Activated naive CD8-positive, alpha-beta T cell treated with anti-CD3 and anti-CD28 coated beads for 36 hours (primary cell): ENCODE measurements around the gene AVP. TPM values are rescaled to one million over a fixed set of nuclear protein-coding genes. Genes with fewer than 3 reads are reported as not detected.

Experiments
- DNase-seq: peaks from one replicate; pipeline ENCODE4 v3.0.0; 2021
- H3K27ac Mint-ChIP-seq: one replicate; pipeline ENCODE4 v1.8.0; 2022; ENCODE audit warnings: mild to moderate bottlenecking, moderate library complexity, mixed read lengths
- H3K27me3 Mint-ChIP-seq: one replicate; pipeline ENCODE4 v1.8.0; 2022; ENCODE audit warnings: mild to moderate bottlenecking, mixed read lengths
- H3K36me3 Mint-ChIP-seq: one replicate; pipeline ENCODE4 v1.8.0; 2021; ENCODE audit warnings: mild to moderate bottlenecking, mixed read lengths
- H3K4me1 Mint-ChIP-seq: one replicate; pipeline ENCODE4 v1.8.0; 2021; ENCODE audit warnings: mixed read lengths
- H3K4me3 Mint-ChIP-seq: one replicate; pipeline ENCODE4 v1.8.0; 2022; ENCODE audit warnings: mild to moderate bottlenecking, moderate library complexity, mixed read lengths
- H3K9me3 Mint-ChIP-seq: one replicate; pipeline ENCODE4 v1.8.0; 2022; ENCODE audit warnings: mixed read lengths
- total RNA-seq, 2 experiments: library from RNA; stranded (reverse); gene quantifications; one replicate each; pipeline ENCODE4 v1.2.3, GENCODE V29; 2021

AVP gene
- total RNA-seq, 2 experiments from 2014 or later: not detected

DNA sequence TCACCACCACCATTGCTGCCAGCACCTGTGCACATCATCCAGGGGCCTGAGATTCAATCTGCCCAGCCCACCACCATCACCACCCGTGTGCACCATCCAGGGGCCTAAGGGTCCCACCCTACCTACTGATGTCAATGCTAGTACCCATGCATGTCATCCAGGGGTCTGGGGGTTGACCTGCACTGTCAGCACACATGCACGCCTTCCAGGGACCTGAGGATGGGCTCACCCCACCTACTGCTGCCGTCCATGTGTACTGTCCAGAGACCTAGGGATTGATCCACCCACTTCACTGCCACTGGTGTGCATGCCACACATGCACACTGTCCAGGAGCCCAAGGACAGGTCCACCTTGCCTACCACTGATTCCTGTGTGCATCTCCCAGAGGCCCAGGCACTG, 25.0 kb downstream of the AVP start:
- peaks cover 5% of the 10 kb centered on the region for H3K4me1 Mint-ChIP-seq
- H3K4me3 Mint-ChIP-seq: no peak overlapping the region
- no peak overlapping the region for H3K27ac Mint-ChIP-seq
- no peaks in the 10 kb centered on the region for H3K9me3 Mint-ChIP-seq
- no peak for DNase-seq
- no peaks in the 10 kb centered on the region for H3K27me3 Mint-ChIP-seq
- no peaks in the 10 kb centered on the region for H3K36me3 Mint-ChIP-seq

DNA sequence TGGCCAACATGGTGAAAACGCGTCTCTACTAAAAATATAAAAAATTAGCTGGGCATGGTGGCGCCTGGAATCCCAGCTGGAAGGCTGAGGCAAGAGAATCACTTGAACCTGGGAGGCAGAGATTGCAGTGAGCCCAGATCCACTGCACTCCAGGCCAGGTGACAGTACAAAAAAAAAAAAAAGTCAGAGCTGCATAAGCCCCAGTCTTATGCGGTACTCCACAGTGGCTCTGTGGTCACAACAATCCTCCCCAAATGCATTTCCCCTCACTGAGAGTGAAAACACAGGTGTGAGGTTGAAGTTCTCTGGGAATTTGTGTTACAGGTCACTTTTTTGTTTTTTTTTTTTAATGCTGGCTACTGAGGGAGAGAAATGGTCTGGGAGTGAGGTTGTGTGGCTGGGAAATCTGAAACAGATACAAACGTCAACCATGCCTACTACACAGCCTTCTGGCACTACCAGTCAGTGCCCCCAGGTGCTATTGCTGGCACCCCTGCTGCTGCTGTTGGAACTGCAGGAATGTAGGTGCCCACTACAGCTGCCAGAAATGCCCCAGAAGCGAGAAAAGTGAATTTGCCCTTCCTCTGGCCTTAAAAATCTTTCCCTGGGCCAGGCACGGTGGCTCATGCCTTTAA, 33.0 kb downstream of the AVP start:
- Mint-ChIP-seq H3K9me3 (no peaks in the 10 kb centered on the region), H3K27ac (no peak overlapping the region), H3K36me3 (peaks cover 19% of the 10 kb centered on the region), H3K4me1 (peaks cover 16% of the 10 kb centered on the region), H3K27me3 (no peaks in the 10 kb centered on the region), H3K4me3 (no peak overlapping the region)
- DNase-seq: no peak

DNA sequence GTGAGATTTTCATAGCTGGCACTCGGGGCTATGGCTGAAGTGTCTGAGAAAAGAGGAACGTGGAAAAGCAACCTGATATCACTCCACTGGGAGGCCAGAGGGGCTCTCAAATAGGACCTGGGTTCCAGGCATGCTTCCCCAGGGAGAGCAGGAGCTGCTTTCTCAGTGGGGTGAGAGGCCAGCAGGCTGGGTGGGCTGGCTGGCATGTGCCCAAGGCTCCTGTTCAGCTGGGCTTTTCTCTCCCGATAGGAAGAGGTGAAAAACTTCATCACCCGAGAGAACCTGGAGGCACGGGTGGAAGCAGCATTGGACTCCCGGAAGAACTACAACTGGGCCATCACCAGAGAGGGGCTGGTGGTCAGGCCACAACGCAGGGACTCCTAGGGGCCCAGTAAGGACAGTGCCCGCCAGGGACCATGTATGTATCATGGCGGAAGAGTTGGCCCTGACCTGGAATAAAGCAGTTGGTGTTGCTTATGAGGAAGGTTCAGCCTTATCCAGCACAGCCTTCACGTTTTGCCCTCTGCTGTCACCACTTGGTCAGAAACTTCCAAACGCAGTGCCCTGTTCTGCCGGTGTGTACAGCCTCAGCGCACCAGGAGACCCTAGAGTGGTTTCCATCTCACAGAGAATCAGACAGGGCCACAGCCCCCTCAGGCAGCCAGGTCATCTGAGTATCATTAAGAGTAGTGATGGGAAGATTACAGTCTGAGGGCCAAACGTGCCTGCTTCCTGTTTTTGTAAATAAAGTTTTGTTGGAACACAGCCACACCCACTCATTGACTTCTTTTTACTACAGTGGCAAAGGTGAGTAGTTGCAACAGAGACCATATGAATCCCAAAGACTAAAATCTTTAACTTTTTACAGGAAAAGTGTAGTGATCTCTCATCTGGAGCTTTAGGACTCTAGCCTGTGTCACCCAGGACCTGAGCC, 36.8 kb downstream of the AVP start:
- no peak for DNase-seq
- Mint-ChIP-seq H3K27me3 (no peaks in the 10 kb centered on the region), H3K9me3 (no peaks in the 10 kb centered on the region), H3K4me3 (peak overlapping the region; percentile 85), H3K36me3 (peaks cover 22% of the 10 kb centered on the region), H3K4me1 (peaks cover 20% of the 10 kb centered on the region), H3K27ac (no peak overlapping the region)

DNA sequence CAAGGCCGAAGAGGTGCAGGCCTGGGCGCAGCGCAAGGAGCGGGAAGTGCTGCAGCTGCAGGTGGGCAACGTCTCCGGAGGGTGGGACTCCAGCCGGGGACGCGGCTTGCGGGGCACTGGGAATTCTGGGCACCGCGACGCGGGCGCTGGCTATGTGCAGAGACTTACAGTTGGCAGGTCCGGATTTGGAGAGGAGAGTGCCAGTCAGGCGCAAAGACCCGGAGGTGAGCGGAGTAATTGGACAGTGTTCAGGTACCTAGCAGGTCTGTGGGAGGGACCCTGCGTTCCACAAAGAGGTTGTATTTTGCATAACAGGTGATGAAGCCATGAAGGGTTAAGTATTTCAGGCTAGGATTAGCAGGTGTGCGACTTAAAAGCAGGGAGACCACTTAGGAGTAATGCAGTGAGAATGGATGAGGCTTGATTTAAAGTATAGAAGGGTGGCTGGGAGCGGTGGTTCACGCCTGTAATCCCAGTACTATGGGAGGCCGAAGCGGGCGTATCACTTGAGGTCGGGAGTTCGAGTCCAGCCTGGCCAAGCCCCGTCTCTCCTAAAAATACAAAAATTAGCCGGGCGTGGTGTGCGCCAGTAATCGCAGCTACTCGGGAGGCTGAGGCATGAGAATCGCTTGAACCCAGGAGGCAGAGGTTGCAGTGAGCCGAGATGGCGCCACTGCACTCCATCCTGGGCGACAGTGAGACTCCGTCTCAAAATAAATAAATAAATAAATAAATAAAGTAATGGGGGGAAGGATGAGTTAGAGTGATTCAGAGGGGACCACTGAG, 37.7 kb downstream of the AVP start:
- no peaks in the 10 kb centered on the region for H3K9me3 Mint-ChIP-seq
- H3K4me1 Mint-ChIP-seq: peaks cover 20% of the 10 kb centered on the region
- DNase-seq: no peak
- peak overlapping the region; percentile 17 for H3K27ac Mint-ChIP-seq
- no peaks in the 10 kb centered on the region for H3K27me3 Mint-ChIP-seq
- H3K36me3 Mint-ChIP-seq: peaks cover 22% of the 10 kb centered on the region
- H3K4me3 Mint-ChIP-seq: peak overlapping the region; percentile 85

DNA sequence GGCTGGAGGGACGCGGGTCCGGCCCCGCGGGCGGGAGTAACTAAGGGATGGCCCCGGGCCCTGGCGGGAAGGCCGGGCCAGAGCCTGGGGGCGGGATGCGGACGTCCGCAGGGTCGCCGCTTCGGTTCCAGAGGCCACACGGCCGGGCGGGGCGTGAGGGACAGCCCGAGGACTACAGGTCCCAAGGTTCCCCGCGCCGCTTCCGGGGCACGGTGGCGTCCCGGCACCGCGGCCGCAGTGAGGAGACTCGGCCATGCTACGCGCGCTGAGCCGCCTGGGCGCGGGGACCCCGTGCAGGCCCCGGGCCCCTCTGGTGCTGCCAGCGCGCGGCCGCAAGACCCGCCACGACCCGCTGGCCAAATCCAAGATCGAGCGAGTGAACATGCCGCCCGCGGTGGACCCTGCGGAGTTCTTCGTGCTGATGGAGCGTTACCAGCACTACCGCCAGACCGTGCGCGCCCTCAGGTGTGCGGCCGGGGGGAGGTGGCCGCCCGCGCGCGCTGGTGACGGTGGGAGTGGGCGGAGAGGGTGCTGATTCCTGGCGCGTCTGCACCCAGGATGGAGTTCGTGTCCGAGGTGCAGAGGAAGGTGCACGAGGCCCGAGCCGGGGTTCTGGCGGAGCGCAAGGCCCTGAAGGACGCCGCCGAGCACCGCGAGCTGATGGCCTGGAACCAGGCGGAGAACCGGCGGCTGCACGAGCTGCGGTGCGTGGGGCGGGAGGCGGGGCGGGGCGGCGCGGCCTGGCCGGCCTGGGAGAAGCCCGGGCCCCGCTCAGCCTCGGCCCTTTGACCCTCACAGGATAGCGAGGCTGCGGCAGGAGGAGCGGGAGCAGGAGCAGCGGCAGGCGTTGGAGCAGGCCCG, 38.5 kb downstream of the AVP start, which contains the start of gene MRPS26:
TSS of gene MRPS26 (plus strand) at position 237 of the 861 bp plus-strand sequence. CDS start at position 254, 17 bp downstream.
- H3K4me1 Mint-ChIP-seq: peaks cover 18% of the 10 kb centered on the region
- no peaks in the 10 kb centered on the region for H3K9me3 Mint-ChIP-seq
- H3K4me3 Mint-ChIP-seq: peak within 1 kb of the TSS; percentile 85
- DNase-seq: peak; percentile 88
- H3K27ac Mint-ChIP-seq: peak within 1 kb of the TSS; percentile 75
- no peaks in the 10 kb centered on the region for H3K27me3 Mint-ChIP-seq
- H3K36me3 Mint-ChIP-seq: peaks cover 22% of the 10 kb centered on the region

DNA sequence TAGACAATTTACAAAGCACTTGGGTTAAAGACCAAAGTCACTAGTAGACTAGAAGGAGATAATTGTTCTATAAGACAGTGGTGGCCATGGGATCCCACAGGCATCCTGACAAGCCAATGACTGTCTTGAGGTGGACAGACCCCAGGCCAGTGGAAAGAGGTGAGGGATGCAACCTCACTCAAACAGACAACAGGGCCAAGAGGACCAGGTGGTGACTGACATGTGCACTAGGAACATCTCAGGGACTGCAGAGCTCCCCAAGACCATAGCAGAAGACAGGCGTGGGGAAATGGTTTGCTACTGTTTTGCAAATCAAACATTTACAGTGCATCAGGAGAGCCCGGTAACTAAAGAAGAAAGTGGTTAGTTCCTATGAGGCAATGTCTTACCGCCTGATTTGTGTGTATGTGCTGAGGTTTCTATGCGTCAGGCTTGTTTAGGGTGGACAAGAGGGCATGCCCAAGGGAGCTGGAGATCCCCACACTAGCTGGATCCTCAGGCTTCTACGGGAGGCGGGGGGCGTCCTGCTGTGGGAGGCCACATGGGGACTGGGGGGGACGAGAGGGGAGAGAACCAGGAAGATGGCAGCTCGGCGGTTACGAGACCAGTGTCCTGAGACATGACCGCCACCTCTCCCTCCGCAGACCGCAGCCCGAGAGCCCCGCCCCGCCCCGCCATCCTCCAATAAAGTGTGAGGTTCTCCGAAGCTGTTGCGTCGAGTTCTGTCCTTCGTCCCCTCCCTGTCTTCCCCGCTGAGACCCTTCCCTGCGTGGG, 39.3 kb downstream of the AVP start:
- H3K4me3 Mint-ChIP-seq: peak overlapping the region; percentile 72

DNA sequence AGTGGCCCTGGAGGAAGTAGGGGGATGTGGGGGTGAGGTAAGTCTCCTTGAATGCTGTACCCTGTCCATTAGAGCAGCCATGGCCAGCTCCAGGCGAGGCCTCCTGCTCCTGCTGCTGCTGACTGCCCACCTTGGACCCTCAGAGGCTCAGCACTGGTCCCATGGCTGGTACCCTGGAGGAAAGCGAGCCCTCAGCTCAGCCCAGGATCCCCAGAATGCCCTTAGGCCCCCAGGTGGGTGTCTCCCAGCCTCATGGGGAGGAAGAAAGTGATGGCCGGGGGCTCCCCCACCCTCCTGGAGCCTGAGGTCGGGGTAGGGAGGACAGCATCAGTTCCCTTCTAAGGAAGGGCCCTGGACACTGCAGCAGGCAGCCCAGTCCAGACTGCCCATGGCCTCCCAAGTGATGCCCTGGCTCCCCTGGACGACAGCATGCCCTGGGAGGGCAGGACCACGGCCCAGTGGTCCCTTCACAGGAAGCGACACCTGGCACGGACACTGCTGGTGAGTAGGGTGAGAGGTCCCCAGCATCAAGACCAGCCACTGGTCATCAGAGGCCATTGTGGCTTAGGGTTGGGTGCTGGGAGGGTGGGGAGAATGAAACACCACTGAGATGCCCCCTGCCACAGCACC, 40.1 kb downstream of the AVP start:
- H3K27me3 Mint-ChIP-seq: no peaks in the 10 kb centered on the region
- DNase-seq: no peak
- peaks cover 16% of the 10 kb centered on the region for H3K4me1 Mint-ChIP-seq
- peak overlapping the region; percentile 31 for H3K27ac Mint-ChIP-seq
- H3K36me3 Mint-ChIP-seq: peaks cover 23% of the 10 kb centered on the region
- H3K4me3 Mint-ChIP-seq: no peak overlapping the region
- H3K9me3 Mint-ChIP-seq: no peaks in the 10 kb centered on the region

More for the DNA sequence above, 39.3 kb downstream of the AVP start:
- H3K27ac Mint-ChIP-seq: peak overlapping the region; percentile 75
- no peaks in the 10 kb centered on the region for H3K27me3 Mint-ChIP-seq
- H3K36me3 Mint-ChIP-seq: peaks cover 25% of the 10 kb centered on the region
- no peaks in the 10 kb centered on the region for H3K9me3 Mint-ChIP-seq
- DNase-seq: no peak
- peaks cover 16% of the 10 kb centered on the region for H3K4me1 Mint-ChIP-seq

DNA sequence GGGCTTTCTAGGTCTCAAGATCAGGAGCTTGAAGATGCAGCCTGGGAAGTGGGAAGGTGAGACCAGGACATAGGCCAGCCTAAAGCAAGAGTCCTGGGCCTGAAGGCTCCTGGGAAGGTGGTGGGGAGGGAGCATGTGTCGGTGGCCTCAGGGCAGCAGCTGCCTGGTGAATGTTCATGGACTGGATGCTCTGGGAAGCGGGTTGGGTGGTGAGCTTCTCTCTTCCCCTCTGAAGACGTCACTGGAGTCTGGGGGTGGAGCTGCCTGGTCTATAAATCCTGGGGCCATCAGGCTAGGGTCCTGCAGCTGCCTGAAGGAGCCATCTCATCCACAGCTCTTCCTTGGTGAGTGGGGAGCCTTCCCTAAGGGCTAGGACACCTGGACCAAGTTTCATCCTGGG, 41.2 kb downstream of the AVP start, which contains the start of gene GNRH2:
TSS of gene GNRH2 (plus strand) at position 301 of the 400 bp plus-strand sequence. CDS start 793 bp downstream, outside the sequence.
- peaks cover 14% of the 10 kb centered on the region for H3K4me1 Mint-ChIP-seq
- peaks cover 18% of the 10 kb centered on the region for H3K36me3 Mint-ChIP-seq
- no peak for DNase-seq
- peak within 1 kb of the TSS; percentile 31 for H3K27ac Mint-ChIP-seq
- no peaks in the 10 kb centered on the region for H3K27me3 Mint-ChIP-seq
- H3K9me3 Mint-ChIP-seq: no peaks in the 10 kb centered on the region
- H3K4me3 Mint-ChIP-seq: no peak within 1 kb of the TSS

DNA sequence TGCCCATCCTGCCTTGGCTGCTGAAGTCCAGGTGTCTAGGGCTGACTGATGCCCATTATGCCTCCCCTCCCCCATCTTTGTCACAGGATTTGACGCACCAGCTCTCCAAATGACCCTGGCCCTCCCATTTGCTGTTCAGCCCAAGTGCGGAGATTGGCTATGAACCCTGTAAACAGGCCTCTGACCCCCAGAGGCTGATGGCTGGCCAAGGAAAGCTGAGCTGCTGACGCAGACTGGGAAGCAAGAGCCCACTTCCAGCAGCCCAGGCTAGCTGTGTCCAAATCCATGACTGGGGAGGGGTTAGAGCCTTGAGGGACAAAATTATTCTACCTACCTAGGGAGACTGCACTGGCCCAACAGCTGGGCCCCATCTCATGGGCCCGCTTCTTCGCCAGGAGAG, 41.9 kb downstream of the AVP start:
- Mint-ChIP-seq H3K27ac (no peak overlapping the region), H3K27me3 (no peaks in the 10 kb centered on the region), H3K4me1 (peaks cover 11% of the 10 kb centered on the region), H3K36me3 (peaks cover 16% of the 10 kb centered on the region), H3K9me3 (no peaks in the 10 kb centered on the region), H3K4me3 (no peak overlapping the region)
- no peak for DNase-seq

DNA sequence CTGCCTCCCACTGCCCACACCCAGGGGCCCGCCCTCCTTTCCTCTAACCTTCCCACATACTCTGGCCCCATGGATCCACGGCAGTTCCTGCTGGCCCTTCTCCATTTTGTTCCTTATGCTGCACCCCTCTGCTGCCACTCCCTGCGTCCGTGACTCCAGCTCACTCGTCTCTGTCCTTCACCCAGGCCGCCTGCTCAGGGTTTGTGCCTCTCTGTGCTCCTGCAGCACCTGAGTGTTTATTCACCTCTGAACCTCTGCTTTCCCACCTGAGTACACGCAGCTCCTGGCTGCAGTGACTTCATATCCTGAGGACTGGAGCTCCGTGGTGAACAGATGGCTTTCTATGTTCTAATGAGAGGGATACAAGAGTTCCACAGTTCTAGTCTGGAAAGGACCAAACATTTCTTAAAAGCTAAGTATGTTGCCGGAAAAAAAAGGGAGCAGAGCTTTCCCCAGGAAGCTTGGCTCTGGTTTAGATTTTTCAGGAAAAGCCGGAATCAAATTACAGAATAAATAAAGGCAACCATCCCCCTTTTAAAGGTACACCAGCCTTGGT, 42.6 kb downstream of the AVP start:
- DNase-seq: no peak
- no peak overlapping the region for H3K27ac Mint-ChIP-seq
- no peaks in the 10 kb centered on the region for H3K9me3 Mint-ChIP-seq
- H3K36me3 Mint-ChIP-seq: peaks cover 15% of the 10 kb centered on the region
- peaks cover 7% of the 10 kb centered on the region for H3K4me1 Mint-ChIP-seq
- H3K4me3 Mint-ChIP-seq: no peak overlapping the region
- H3K27me3 Mint-ChIP-seq: no peaks in the 10 kb centered on the region

DNA sequence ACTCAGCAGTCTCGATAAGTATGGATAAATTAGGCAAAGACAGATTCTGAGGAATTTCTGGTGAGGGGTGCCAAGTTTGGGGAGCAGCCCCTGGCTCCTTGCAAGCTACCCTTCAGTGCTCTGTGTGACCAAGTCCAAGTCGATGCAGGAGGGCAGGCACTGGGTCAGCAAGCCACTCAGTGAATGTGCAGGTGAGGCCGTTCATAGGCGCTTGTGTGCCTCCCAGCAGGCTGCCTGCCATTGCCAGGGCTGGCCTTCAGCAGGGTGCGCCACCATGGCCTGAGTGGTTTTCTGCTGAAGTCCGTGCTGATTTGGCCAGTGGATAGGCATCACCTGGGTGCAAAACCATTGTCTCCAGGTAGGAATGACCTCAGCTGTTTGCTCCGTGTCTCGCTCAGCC, 44.4 kb downstream of the AVP start:
- Mint-ChIP-seq H3K4me3 (no peak overlapping the region), H3K36me3 (peaks cover 17% of the 10 kb centered on the region), H3K9me3 (no peaks in the 10 kb centered on the region), H3K27me3 (no peaks in the 10 kb centered on the region), H3K27ac (peak overlapping the region; percentile 72), H3K4me1 (peaks cover 2% of the 10 kb centered on the region)
- DNase-seq: no peak

DNA sequence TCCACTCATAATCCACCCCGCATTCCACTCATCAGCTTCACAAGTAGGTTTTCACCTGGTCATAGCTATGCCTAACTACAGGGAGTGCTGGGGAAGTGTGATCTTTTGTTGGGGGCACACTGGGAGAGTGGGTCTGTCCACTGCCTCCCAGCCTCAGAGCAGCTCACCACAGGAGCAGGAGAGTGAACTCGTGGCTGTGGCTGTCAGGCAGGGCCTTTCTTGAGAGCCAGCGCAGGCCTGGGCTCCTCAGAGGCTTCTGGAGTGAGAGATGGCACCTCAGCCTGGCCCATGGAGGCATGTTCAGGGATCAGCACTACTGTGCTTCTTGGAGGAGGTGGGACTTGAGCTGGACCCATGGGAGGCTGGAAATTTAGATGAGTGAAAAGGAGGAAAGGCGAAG, 45.1 kb downstream of the AVP start:
- Mint-ChIP-seq H3K4me3 (no peak overlapping the region), H3K36me3 (peaks cover 19% of the 10 kb centered on the region)
- no peak for DNase-seq

DNA sequence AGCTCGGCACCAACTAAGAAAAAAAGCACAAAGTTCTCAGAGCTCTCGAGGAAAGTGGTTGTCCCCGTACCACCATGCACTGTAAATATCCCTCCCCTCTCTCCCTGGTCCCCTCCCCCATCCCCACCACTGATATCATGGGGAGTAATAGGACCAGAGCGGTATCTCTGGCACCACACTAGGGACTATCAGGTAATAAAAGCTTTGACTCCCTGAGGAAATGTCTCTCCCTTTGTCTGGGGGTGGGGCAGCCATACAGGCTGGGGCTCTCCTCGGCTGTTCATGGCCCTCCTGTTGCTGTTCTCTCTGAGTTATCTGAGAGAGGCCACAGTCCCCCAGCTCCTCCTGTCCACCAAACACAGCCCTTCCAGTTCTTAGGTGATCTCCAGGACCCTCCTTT, 46.1 kb downstream of the AVP start:
- no peak for DNase-seq
- Mint-ChIP-seq H3K4me3 (no peak overlapping the region), H3K9me3 (no peaks in the 10 kb centered on the region), H3K27ac (no peak overlapping the region), H3K4me1 (no peaks in the 10 kb centered on the region), H3K36me3 (peaks cover 19% of the 10 kb centered on the region), H3K27me3 (no peaks in the 10 kb centered on the region)

More for the DNA sequence above, 45.1 kb downstream of the AVP start:
- no peak overlapping the region for H3K27ac Mint-ChIP-seq
- H3K27me3 Mint-ChIP-seq: no peaks in the 10 kb centered on the region
- no peaks in the 10 kb centered on the region for H3K4me1 Mint-ChIP-seq
- H3K9me3 Mint-ChIP-seq: no peaks in the 10 kb centered on the region
